Bronchial epithelial cell (primary cell): ENCODE measurements around the gene INTS13. TPM values are rescaled to one million over a fixed set of nuclear protein-coding genes. Genes with fewer than 3 reads are reported as not detected.
A peak's percentile ranks its signal among the peaks of the same experiment; 100 is the strongest.

Experiments
- DNase-seq: peaks from one replicate; pipeline ENCODE4 v3.0.0-alpha.2; 2010; ENCODE audit warnings: low read depth
- FAIRE-seq: peaks from 2 replicates; lab custom pipeline; 2011; peaks lifted over from hg19 to GRCh38; lab: Jason Lieb, UNC
- H3K27me3 ChIP-seq: 2 replicates; pipeline ENCODE4 v1.5.1; 2011; ENCODE audit warnings: low read length; ENCODE audit not compliant: control insufficient read depth, insufficient read depth
- H3K36me3 ChIP-seq: 2 replicates; pipeline ENCODE4 v1.5.1; 2011; ENCODE audit warnings: low read length; ENCODE audit not compliant: control insufficient read depth, insufficient read depth
- H3K4me3 ChIP-seq: 2 replicates; pipeline ENCODE4 v1.5.1; 2011; ENCODE audit warnings: mild to moderate bottlenecking, low read depth, low read length, control low read depth
- CTCF ChIP-seq: IDR thresholded peaks from 2 replicates; pipeline ENCODE4 v1.5.1; 2011; ENCODE audit warnings: mild to moderate bottlenecking, moderate library complexity, low read length, control low read depth, inconsistent platforms; ENCODE audit not compliant: insufficient read depth, severe bottlenecking
- total RNA-seq: library from RNA; depleted of rRNA; stranded (reverse); fragments of >200 nt; gene quantifications from 2 replicates; pipeline ENCODE4 v1.2.1, GENCODE V29; 2014

The INTS13 gene
- total RNA-seq, 1 donor from 2014 or later, result 19.7 TPM

GRCh38 chr12:26872625-26873024 lies 65.2 kb downstream of the INTS13 start:
- Histone ChIP-seq H3K27me3 (no peaks in the 10 kb centered on the region), H3K4me3 (no peak overlapping the region), H3K36me3 (no peaks in the 10 kb centered on the region)
- DNase-seq, result no peak
- no peak for FAIRE-seq
- no peak for TF ChIP-seq CTCF

- Histone ChIP-seq H3K36me3 (no peaks in the 10 kb centered on the region), H3K4me3 (no peak overlapping the region), H3K27me3 (no peaks in the 10 kb centered on the region)
- DNase-seq (no peak), FAIRE-seq (no peak)
- TF ChIP-seq CTCF, result no peak
These were observed 65.8 kb downstream of the INTS13 start for GRCh38 chr12:26871985-26872384.

GRCh38 chr12:26870491-26871419 lies 67.0 kb downstream of the INTS13 start:
- no peak for TF ChIP-seq CTCF
- FAIRE-seq (peak; percentile 89), DNase-seq (peak; percentile 89)
- Histone ChIP-seq H3K4me3 (no peak overlapping the region), H3K36me3 (no peaks in the 10 kb centered on the region), H3K27me3 (no peaks in the 10 kb centered on the region)

GRCh38 chr12:26869908-26870459 lies 67.8 kb downstream of the INTS13 start:
- DNase-seq (no peak), FAIRE-seq (no peak)
- no peak overlapping the region for H3K4me3 ChIP-seq
- H3K36me3 ChIP-seq, result no peaks in the 10 kb centered on the region
- no peaks in the 10 kb centered on the region for H3K27me3 ChIP-seq
- TF ChIP-seq CTCF, result no peak

GRCh38 chr12:26869104-26869494 lies 68.7 kb downstream of the INTS13 start:
- no peaks in the 10 kb centered on the region for H3K36me3 ChIP-seq
- TF ChIP-seq CTCF, result no peak
- H3K27me3 ChIP-seq, result no peaks in the 10 kb centered on the region
- DNase-seq (no peak), FAIRE-seq (no peak)
- no peak overlapping the region for H3K4me3 ChIP-seq
